Chondrocyte (in vitro differentiated cells): ENCODE data around the gene SDC3. TPM values are rescaled to one million over a fixed set of nuclear protein-coding genes. Genes with fewer than 3 reads are reported as not detected.

Source experiments
- DNase-seq: peaks from one replicate; pipeline ENCODE4 v3.0.0; 2021; ENCODE audit warnings: mixed read lengths, low spot score
- H3K27ac Mint-ChIP-seq: one replicate; pipeline ENCODE4 v1.8.0; 2021; ENCODE audit warnings: mild to moderate bottlenecking, moderate library complexity, mixed read lengths; ENCODE audit not compliant: unreplicated experiment
- H3K27me3 Mint-ChIP-seq: 2 replicates; pipeline ENCODE4 v1.8.0; 2021; ENCODE audit warnings: low read depth, mixed read lengths
- H3K36me3 Mint-ChIP-seq: 2 replicates; pipeline ENCODE4 v1.8.0; 2021; ENCODE audit warnings: low read depth, mixed read lengths
- H3K4me1 Mint-ChIP-seq: 2 replicates; pipeline ENCODE4 v1.8.0; 2021; ENCODE audit warnings: low read depth, mild to moderate bottlenecking, mixed read lengths
- H3K4me3 Mint-ChIP-seq: one replicate; pipeline ENCODE4 v1.8.0; 2021; ENCODE audit warnings: mild to moderate bottlenecking, moderate library complexity, mixed read lengths; ENCODE audit not compliant: unreplicated experiment
- H3K9me3 Mint-ChIP-seq: 2 replicates; pipeline ENCODE4 v1.8.0; 2021; ENCODE audit warnings: low read depth, mixed read lengths
- CTCF ChIP-seq: fragments of 200-600 bp; sonication (generic); IDR thresholded peaks from 2 replicates; pipeline ENCODE4 v1.5.0; 2021; ENCODE audit warnings: antibody characterized with exemption, mild to moderate bottlenecking, moderate library complexity
- total RNA-seq: library from RNA; stranded (reverse); gene quantifications from 3 replicates; pipeline ENCODE4 v1.2.1, GENCODE V29; 2021

SDC3 gene
- total RNA-seq, 1 donor from 2014 or later, result 46.8 TPM

DNA sequence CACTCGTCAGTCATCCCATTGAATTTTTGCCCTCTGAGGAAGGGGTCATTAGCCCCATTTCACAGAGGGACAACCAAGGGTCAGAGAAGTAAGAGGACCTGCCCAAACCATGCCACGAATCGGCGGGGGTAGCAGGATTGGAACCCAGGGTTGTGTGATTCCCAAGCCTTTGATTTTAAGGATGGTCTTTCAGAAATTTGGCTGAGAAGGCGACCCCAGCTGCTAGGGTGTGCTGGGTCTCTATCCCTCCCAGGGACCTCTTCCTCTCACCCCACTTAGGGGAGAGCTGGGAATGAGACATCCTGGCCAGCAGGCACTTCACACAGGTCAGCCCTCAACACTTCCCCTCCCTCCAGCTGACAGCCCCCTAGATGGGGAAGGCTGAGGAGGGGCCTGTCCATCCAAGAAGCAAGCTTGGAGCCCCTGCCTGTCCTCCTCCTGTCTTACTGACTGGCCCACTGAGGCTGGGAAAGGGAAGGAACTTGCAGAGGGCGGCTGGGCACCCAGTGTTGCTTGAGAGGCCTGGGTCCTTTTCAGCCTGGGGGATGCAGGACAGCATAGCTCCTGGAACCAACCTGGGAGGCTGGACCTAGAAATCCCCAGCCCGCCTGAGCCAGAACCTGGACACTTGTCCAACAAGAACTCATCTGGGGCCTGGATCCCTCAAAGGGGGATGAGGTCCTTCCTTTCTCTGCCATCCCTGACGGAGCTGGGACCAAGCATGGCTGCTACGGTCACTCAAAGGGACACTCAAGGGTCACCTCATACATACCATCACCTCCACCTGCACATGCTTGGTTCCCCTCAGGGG lies 1.7 kb downstream of the SDC3 start:
- Mint-ChIP-seq H3K4me3 (peak overlapping the region; percentile 76), H3K27ac (no peak overlapping the region), H3K9me3 (no peaks in the 10 kb centered on the region), H3K27me3 (no peaks in the 10 kb centered on the region), H3K36me3 (no peaks in the 10 kb centered on the region), H3K4me1 (peaks cover 37% of the 10 kb centered on the region)
- peak; percentile 71 for DNase-seq
- no peak for TF ChIP-seq CTCF

DNA sequence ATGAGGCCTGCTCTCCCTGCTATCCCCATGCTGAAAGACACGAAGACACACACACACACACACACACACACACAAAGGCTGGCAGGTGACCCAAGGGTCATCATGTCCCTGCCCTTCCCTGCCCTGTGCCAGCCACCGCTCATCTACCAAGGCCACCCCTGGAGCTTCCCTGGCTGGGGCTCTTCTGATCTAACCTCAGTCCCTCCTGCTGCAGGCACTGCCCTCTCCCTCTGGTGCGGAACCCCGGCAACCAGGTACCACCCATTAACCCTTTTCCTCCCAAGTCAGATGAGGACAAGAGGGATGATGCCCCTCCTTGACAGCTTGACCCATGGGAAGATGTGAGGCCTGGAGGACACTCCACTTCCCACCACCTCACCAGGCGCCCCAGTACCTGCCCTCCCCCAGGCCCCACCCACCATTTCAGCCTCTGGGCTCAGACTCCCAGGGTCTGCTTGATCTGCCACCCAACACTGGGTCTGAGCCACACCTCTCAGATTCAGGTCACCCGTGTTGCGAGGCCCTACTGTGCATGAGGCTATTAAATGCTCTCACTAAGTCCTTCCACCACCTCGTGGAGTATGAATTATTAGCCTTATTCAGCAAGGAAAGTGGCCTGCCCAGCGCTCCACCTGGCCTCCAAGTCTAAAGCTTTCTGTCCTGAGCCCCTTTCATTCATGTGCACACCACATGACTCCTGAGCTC lies 2.5 kb downstream of the SDC3 start:
- Mint-ChIP-seq H3K36me3 (no peaks in the 10 kb centered on the region), H3K27me3 (no peaks in the 10 kb centered on the region), H3K9me3 (no peaks in the 10 kb centered on the region), H3K27ac (no peak overlapping the region), H3K4me3 (no peak overlapping the region), H3K4me1 (peaks cover 37% of the 10 kb centered on the region)
- DNase-seq, result peak; percentile 72
- TF ChIP-seq CTCF, result no peak

GRCh38 chr1:30905403-30905802 lies 3.2 kb downstream of the SDC3 start:
- Mint-ChIP-seq H3K27me3 (no peaks in the 10 kb centered on the region), H3K4me3 (no peak overlapping the region), H3K27ac (no peak overlapping the region), H3K9me3 (no peaks in the 10 kb centered on the region), H3K36me3 (no peaks in the 10 kb centered on the region), H3K4me1 (peaks cover 37% of the 10 kb centered on the region)
- DNase-seq, result no peak
- TF ChIP-seq CTCF, result no peak

GRCh38 chr1:30904962-30905335 lies 3.6 kb downstream of the SDC3 start:
- H3K27me3 Mint-ChIP-seq, result no peaks in the 10 kb centered on the region
- H3K4me1 Mint-ChIP-seq, result peaks cover 37% of the 10 kb centered on the region
- no peak for TF ChIP-seq CTCF
- DNase-seq, result peak; percentile 32
- no peaks in the 10 kb centered on the region for H3K9me3 Mint-ChIP-seq
- no peaks in the 10 kb centered on the region for H3K36me3 Mint-ChIP-seq
- no peak overlapping the region for H3K4me3 Mint-ChIP-seq
- no peak overlapping the region for H3K27ac Mint-ChIP-seq

DNA sequence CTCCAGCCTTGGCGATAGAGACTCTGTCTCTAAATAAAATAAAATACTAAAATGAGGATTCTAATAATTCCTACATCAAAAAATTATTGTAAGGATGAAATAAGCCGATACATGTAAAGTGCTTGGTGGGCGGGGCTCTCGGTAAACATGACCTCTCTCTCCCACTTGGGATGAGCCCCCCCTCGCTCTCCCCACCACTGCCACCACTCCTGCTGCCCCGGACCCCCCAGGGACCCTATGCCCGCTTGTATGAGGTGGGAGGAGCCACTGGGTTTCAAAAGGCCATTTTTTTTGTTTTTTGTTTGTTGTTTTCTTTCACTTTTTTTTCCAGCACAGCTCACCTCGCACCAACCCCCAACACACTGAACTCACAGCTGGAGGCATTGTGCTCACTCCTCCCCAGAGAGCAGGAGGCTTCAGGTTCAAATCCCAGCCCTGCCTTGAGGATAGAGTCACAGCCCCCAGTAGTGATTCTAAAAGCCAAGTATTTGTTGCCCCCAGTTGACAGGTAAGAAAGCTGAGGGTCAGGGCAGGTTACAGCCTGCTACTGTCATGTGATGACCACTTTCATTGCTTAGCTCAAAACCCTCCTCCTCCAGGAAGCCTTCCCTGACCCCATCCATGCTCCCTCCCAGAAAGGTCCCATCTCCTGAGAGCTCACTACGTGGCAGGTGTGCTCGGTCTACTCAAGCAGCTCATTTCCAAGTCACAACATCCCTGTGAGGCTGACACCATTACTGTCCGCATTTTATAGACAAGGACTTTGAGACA lies 4.2 kb downstream of the SDC3 start:
- TF ChIP-seq CTCF, result no peak
- peaks cover 31% of the 10 kb centered on the region for H3K4me1 Mint-ChIP-seq
- peak; percentile 62 for DNase-seq
- H3K36me3 Mint-ChIP-seq, result no peaks in the 10 kb centered on the region
- no peak overlapping the region for H3K4me3 Mint-ChIP-seq
- H3K9me3 Mint-ChIP-seq, result no peaks in the 10 kb centered on the region
- no peak overlapping the region for H3K27ac Mint-ChIP-seq
- H3K27me3 Mint-ChIP-seq, result no peaks in the 10 kb centered on the region
